ENCODE results near the gene AK3. TPM values are rescaled to one million over a fixed set of nuclear protein-coding genes. Genes with fewer than 3 reads are reported as not detected.
"Not testable (repeated sequence)": the region's sequence is repeated elsewhere in the genome, so short reads cannot be mapped to it uniquely, and the experiment has no call there.

The AK3 gene
- total RNA-seq: 44.2 TPM
- long read RNA-seq, transcript AK3-202 (5 exons, 2,736 nt): major isoform, 37 of 52 reads
- long read RNA-seq, partial matches to known transcripts: 1 of 52 reads
- long read RNA-seq, other reads (novel, unspliced or antisense): 14 of 52 reads

DNA sequence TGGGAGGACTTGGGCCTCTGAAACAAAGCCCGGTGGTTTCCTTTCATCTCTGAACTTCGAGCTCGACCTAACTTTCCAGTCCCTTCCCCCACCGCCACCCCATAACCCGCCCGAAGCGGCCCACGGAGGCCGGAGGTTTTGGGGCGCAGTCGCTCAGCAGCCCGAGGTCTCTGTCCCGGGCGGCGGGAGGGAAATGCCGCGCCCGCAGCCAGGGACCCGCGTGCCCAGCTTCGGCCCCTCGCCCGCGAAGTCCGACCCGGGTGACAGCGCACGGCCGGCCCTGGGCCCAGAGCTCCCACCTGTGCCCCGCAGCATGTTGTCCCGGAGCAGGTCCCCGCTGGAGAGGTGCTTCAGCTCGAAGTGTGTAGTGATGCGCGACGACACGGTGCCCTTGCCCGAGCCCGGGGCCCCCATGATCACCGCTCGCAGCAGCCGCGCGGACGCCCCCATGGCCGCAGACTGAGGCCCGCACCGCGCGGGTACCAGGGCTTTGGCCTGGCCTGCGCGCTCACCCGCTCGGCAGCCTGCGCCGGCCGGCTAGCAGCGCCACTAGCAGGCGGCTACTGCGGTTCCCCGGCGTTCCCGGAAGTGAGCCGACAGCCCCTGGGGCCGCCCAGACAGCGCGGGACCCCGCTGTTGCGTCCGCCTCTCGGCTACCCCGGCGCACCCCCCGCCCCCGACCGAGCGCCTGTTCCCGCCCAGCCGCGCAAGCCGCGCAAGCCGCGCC lies at the start of gene AK3:
Gene AK3, minus strand, starts transcription at position 565 of the 727 bp plus-strand sequence. Its CDS starts 115 bp downstream, at position 450.
- H3K36me3 ChIP-seq: no peaks in the 10 kb centered on the region
- peaks cover 21% of the 10 kb centered on the region for H3K4me1 ChIP-seq
- intact Hi-C loops (cut with DNase I): no loop called here
- TF ChIP-seq, protein P1, sequence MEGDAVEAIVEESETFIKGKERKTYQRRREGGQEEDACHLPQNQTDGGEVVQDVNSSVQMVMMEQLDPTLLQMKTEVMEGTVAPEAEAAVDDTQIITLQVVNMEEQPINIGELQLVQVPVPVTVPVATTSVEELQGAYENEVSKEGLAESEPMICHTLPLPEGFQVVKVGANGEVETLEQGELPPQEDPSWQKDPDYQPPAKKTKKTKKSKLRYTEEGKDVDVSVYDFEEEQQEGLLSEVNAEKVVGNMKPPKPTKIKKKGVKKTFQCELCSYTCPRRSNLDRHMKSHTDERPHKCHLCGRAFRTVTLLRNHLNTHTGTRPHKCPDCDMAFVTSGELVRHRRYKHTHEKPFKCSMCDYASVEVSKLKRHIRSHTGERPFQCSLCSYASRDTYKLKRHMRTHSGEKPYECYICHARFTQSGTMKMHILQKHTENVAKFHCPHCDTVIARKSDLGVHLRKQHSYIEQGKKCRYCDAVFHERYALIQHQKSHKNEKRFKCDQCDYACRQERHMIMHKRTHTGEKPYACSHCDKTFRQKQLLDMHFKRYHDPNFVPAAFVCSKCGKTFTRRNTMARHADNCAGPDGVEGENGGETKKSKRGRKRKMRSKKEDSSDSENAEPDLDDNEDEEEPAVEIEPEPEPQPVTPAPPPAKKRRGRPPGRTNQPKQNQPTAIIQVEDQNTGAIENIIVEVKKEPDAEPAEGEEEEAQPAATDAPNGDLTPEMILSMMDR (IDR thresholded peaks at IDR 0.05): peak; percentile 34
- no peaks in the 10 kb centered on the region for H3K9me3 ChIP-seq
- H3K27me3 ChIP-seq: no peaks in the 10 kb centered on the region
- DNase-seq (peak; percentile 94), ATAC-seq (peak; percentile 97)
- peak within 1 kb of the TSS; percentile 88 for H3K27ac ChIP-seq
- peak within 1 kb of the TSS; percentile 72 for H3K4me3 ChIP-seq

GRCh38 chr9:4788703-4789102 lies 47.7 kb upstream of the AK3 start:
- Histone ChIP-seq H3K4me3 (no peak overlapping the region), H3K36me3 (no peaks in the 10 kb centered on the region), H3K27me3 (no peaks in the 10 kb centered on the region), H3K9me3 (no peaks in the 10 kb centered on the region), H3K4me1 (peaks cover 4% of the 10 kb centered on the region), H3K27ac (no peak overlapping the region)
- TF ChIP-seq, protein P1 (IDR thresholded peaks at IDR 0.05): no peak
- intact Hi-C loops (cut with DNase I): no loop called here
- no peak for ATAC-seq
- no peak for DNase-seq

DNA sequence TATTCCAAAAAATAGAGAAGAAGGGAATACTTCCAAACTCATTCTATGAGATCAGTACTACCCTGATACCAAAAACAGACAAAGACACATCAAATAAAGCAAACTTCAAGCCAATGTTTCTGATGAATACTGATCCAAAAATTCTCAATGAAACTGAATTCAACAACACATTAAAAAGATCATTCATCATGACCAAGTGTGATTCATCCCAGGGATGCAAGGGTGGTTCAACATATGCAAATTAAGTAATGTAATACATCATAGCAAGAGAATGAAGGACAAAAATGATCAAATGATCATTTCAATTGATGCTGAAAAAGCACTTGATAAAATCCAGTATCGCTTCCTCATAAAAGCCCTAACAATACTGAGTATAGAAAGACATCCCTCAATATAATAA lies 46.9 kb upstream of the AK3 start:
- DNase-seq (no peak), ATAC-seq (no peak)
- no peaks in the 10 kb centered on the region for H3K9me3 ChIP-seq
- H3K36me3 ChIP-seq: no peaks in the 10 kb centered on the region
- intact Hi-C loops (cut with DNase I): no loop called here
- no peaks in the 10 kb centered on the region for H3K27me3 ChIP-seq
- TF ChIP-seq, protein P1 (IDR thresholded peaks at IDR 0.05): no peak
- H3K27ac ChIP-seq: no peak overlapping the region
- peaks cover 4% of the 10 kb centered on the region for H3K4me1 ChIP-seq
- no peak overlapping the region for H3K4me3 ChIP-seq

DNA sequence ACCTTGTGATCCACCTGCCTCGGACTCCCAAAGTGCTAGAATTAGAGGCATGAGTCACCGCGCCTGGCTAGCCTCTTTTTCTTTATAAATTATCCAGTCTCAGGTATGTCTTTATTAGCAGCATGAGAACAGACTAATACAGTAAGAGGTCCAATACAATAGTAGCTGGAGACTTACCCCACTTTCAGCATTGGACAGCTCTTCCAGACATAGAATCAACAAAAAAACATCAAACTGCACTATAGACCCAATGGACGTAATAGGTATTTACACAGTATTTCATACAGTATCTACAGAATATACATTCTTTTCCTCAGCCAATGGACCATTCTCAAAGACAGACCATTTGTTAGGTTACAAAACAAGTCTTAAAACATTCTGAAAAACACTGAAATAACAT lies 45.6 kb upstream of the AK3 start:
- intact Hi-C loops (cut with DNase I): no loop called here
- H3K36me3 ChIP-seq: no peaks in the 10 kb centered on the region
- no peak overlapping the region for H3K27ac ChIP-seq
- TF ChIP-seq, protein P1 (IDR thresholded peaks at IDR 0.05): no peak
- no peaks in the 10 kb centered on the region for H3K4me1 ChIP-seq
- no peak for ATAC-seq
- no peaks in the 10 kb centered on the region for H3K27me3 ChIP-seq
- no peak overlapping the region for H3K4me3 ChIP-seq
- no peak for DNase-seq
- no peaks in the 10 kb centered on the region for H3K9me3 ChIP-seq

DNA sequence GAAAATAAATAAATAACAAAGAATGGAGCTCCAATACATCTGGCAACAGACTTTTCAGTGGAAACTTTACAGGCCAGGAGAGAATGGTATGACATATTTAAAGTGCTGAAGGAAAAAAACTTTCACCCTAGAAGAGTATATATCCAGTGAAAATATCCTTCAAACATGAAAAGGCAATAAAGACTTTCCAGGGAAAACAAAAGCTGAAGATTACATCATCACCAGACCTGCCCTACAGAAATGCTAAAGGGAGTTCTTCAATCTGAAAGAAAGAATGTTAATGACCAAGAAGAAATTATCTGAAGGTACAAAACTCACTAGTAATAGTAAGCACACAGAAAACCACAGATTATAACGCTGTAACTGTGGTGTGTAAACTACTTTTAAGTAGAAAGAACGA lies 43.4 kb upstream of the AK3 start:
- no peaks in the 10 kb centered on the region for H3K9me3 ChIP-seq
- no peak for DNase-seq
- no peak overlapping the region for H3K4me3 ChIP-seq
- no peaks in the 10 kb centered on the region for H3K4me1 ChIP-seq
- no peaks in the 10 kb centered on the region for H3K27me3 ChIP-seq
- TF ChIP-seq, protein P1 (IDR thresholded peaks at IDR 0.05): no peak
- H3K36me3 ChIP-seq: no peaks in the 10 kb centered on the region
- ATAC-seq: no peak
- no peak overlapping the region for H3K27ac ChIP-seq
- intact Hi-C loops (cut with DNase I): no loop called here

DNA sequence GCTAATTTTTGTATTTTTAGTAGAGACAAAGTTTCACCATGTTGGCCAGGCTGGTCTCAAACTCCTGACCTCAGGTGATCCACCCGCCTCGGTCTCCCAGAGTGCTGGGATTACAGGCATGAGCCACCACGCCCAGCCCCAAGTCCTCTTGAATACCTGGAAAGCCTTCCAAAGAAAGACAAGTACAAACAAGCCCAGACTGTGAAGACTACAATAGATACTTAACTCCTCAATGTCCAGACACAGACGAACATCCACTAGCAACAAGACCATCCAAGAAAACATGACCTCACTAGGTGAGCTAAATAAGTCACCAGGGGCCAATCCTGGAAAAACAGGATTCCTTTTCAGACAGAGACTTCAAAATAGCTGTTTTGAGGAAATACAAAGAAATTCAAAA lies 42.2 kb upstream of the AK3 start:
- H3K27ac ChIP-seq; intact Hi-C loops (cut with DNase I); ATAC-seq: not testable (repeated sequence)

More for the DNA sequence above, 42.2 kb upstream of the AK3 start:
- H3K4me1 ChIP-seq, H3K36me3 ChIP-seq, H3K27me3 ChIP-seq, DNase-seq, H3K9me3 ChIP-seq, H3K4me3 ChIP-seq: not testable (repeated sequence)
